SKM-1 treated with dmso at 0.1 percent for 144 hours (cell line): Measurements from ENCODE around the gene CCT6B.

Source experiments
- DNase-seq: peaks from one replicate; lab custom pipeline; 2025; ENCODE audit not compliant: unreplicated experiment; lab: John Stamatoyannopoulos, UW

The CCT6B gene

GRCh38 chr17:34892461-34893249 is 68.6 kb downstream of the CCT6B start:
- peak; percentile 5 for DNase-seq

GRCh38 chr17:34886831-34887230 is 74.4 kb downstream of the CCT6B start:
- DNase-seq = no peak

DNA sequence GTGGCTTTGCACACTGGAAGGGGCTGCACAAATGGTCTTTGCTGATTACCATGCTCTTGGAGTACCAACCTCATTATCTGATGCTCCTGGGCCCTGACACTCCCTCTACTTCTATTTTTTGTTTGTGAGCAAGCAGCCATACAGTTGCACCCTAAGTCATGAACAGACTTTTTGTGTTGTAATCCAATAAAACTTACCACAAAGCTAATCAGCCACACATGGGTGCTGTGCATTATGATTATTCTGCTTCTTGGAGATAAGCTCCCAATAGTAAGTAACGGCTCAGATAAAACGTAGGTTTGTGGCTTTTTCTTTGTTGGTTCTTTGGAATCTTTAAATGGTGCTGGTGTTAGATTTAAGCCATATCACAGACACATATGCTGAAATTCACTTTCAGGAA is 76.2 kb downstream of the CCT6B start:
- DNase-seq = no peak

- no peak for DNase-seq
Measured at GRCh38 chr17:34884597-34884996, 76.7 kb downstream of the CCT6B start.

GRCh38 chr17:34883106-34884000 is 77.9 kb downstream of the CCT6B start:
- no peak for DNase-seq

DNA sequence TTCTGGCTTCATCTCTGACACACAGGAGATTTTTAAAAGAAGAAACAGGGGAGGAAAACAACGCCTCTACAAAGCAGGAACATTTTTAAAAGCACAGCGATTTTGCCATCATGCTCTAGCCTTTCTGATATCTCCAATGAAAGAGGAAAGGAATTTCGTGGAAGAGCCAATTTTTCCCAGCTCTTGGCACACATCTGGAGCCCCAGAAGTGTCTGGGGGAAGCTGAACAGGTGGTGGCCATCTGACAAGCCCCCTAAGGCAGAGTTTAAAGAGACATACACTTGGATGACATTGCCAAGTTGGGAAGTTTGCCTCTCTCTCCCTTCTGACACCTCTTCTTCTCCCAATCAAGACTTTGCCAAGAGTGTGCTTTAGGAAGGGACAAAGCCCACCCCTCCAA is 82.1 kb downstream of the CCT6B start:
- no peak for DNase-seq
